Parathyroid adenoma (tissue), 2 donors: ENCODE data around the gene TEX54.

Source experiments
- H2AFZ ChIP-seq: fragments of 300-600 bp; sonication (generic); one replicate; pipeline ENCODE4 v1.7.0; 2017; ENCODE audit warnings: antibody characterized with exemption, mild to moderate bottlenecking
- H3K27ac ChIP-seq: fragments of 300-600 bp; sonication (generic); one replicate; pipeline ENCODE4 v1.7.0; 2017
- H3K27me3 ChIP-seq: fragments of 300-600 bp; sonication (generic); one replicate; pipeline ENCODE4 v1.7.0; 2017; ENCODE audit warnings: low read length; ENCODE audit not compliant: control insufficient read depth, insufficient read depth
- H3K36me3 ChIP-seq: fragments of 300-600 bp; sonication (generic); one replicate; pipeline ENCODE4 v1.7.0; 2017; ENCODE audit warnings: low read length; ENCODE audit not compliant: control insufficient read depth, insufficient read depth
- H3K4me1 ChIP-seq: fragments of 300-600 bp; sonication (generic); one replicate; pipeline ENCODE4 v1.7.0; 2017; ENCODE audit warnings: control low read depth
- H3K4me2 ChIP-seq: fragments of 300-600 bp; sonication (generic); one replicate; pipeline ENCODE4 v1.7.0; 2017; ENCODE audit warnings: low read length
- H3K4me3 ChIP-seq: fragments of 300-600 bp; sonication (generic); one replicate; pipeline ENCODE4 v1.7.0; 2017; ENCODE audit warnings: low read depth, low read length
- H3K79me2 ChIP-seq: fragments of 300-600 bp; sonication (generic); one replicate; pipeline ENCODE4 v1.7.0; 2017; ENCODE audit warnings: control low read depth
- H3K9ac ChIP-seq: fragments of 300-600 bp; sonication (generic); one replicate; pipeline ENCODE4 v1.7.0; 2017; ENCODE audit warnings: mild to moderate bottlenecking
- H3K9me3 ChIP-seq: fragments of 300-600 bp; sonication (generic); one replicate; pipeline ENCODE4 v1.7.0; 2017; ENCODE audit warnings: low read length; ENCODE audit not compliant: control insufficient read depth
- CTCF ChIP-seq: fragments of 300-600 bp; sonication (generic); IDR thresholded peaks from one replicate; pipeline ENCODE4 v1.7.0; 2017; ENCODE audit warnings: antibody characterized with exemption, mild to moderate bottlenecking
- donor health status: primary hyperparathyroidism.

TEX54 gene

GRCh38 chr11:62823677-62824076 is 9.0 kb downstream of the TEX54 start:
- no peaks in the 10 kb centered on the region for H3K9me3 ChIP-seq
- H3K27me3 ChIP-seq = no peaks in the 10 kb centered on the region
- no peak overlapping the region for H3K9ac ChIP-seq
- no peaks in the 10 kb centered on the region for H3K36me3 ChIP-seq
- TF ChIP-seq CTCF = no peak
- H3K4me1 ChIP-seq = no peaks in the 10 kb centered on the region
- no peak overlapping the region for H3K27ac ChIP-seq
- no peak overlapping the region for H2AFZ ChIP-seq
- H3K79me2 ChIP-seq = peaks cover 3% of the 10 kb centered on the region
- H3K4me2 ChIP-seq = no peak overlapping the region
- H3K4me3 ChIP-seq = no peak overlapping the region

GRCh38 chr11:62817129-62817528 is 15.5 kb downstream of the TEX54 start:
- TF ChIP-seq CTCF = no peak
- Histone ChIP-seq H3K9ac (no peak overlapping the region), H3K36me3 (no peaks in the 10 kb centered on the region), H3K27me3 (no peaks in the 10 kb centered on the region), H3K79me2 (no peaks in the 10 kb centered on the region), H3K4me1 (no peaks in the 10 kb centered on the region), H3K9me3 (no peaks in the 10 kb centered on the region), H2AFZ (no peak overlapping the region), H3K4me2 (no peak overlapping the region), H3K27ac (no peak overlapping the region), H3K4me3 (no peak overlapping the region)

- H3K27me3 ChIP-seq = no peaks in the 10 kb centered on the region
- H3K4me3 ChIP-seq = no peak overlapping the region
- H3K27ac ChIP-seq = no peak overlapping the region
- H3K9me3 ChIP-seq = no peaks in the 10 kb centered on the region
- H2AFZ ChIP-seq = no peak overlapping the region
- H3K4me1 ChIP-seq = no peaks in the 10 kb centered on the region
- no peak overlapping the region for H3K4me2 ChIP-seq
- H3K36me3 ChIP-seq = no peaks in the 10 kb centered on the region
- H3K79me2 ChIP-seq = no peaks in the 10 kb centered on the region
- no peak overlapping the region for H3K9ac ChIP-seq
- no peak for TF ChIP-seq CTCF
These were observed 16.1 kb downstream of the TEX54 start for GRCh38 chr11:62816557-62816956.

- Histone ChIP-seq H3K4me2 (no peak overlapping the region), H3K36me3 (no peaks in the 10 kb centered on the region), H3K27ac (no peak overlapping the region), H2AFZ (no peak overlapping the region), H3K79me2 (no peaks in the 10 kb centered on the region), H3K9ac (no peak overlapping the region), H3K4me3 (no peak overlapping the region), H3K4me1 (peaks cover under 1% of the 10 kb centered on the region), H3K27me3 (no peaks in the 10 kb centered on the region), H3K9me3 (no peaks in the 10 kb centered on the region)
- no peak for TF ChIP-seq CTCF
These were observed 21.0 kb downstream of the TEX54 start for GRCh38 chr11:62811659-62812058.

GRCh38 chr11:62810748-62811147 is 21.9 kb downstream of the TEX54 start:
- H3K4me1 ChIP-seq = peaks cover 3% of the 10 kb centered on the region
- TF ChIP-seq CTCF = no peak
- no peak overlapping the region for H3K9ac ChIP-seq
- no peak overlapping the region for H2AFZ ChIP-seq
- H3K36me3 ChIP-seq = no peaks in the 10 kb centered on the region
- H3K9me3 ChIP-seq = no peaks in the 10 kb centered on the region
- H3K4me3 ChIP-seq = no peak overlapping the region
- no peaks in the 10 kb centered on the region for H3K79me2 ChIP-seq
- H3K4me2 ChIP-seq = no peak overlapping the region
- no peak overlapping the region for H3K27ac ChIP-seq
- H3K27me3 ChIP-seq = no peaks in the 10 kb centered on the region
